GM12878 (cell line): ENCODE results near the gene ZACN. TPM values are rescaled to one million over a fixed set of nuclear protein-coding genes. Genes with fewer than 3 reads are reported as not detected.

Experiments used
- FOXK2 ChIP-seq: fragments of 450-650 bp; IDR thresholded peaks from 2 replicates; pipeline ENCODE4 v1.6.1; 2017; ENCODE audit warnings: mild to moderate bottlenecking, moderate library complexity
- HCFC1 ChIP-seq: fragments of 150-350 bp; IDR thresholded peaks from 2 replicates; pipeline ENCODE4 v1.6.1; 2014; ENCODE audit warnings: low read length
- RB1 ChIP-seq: fragments of 450-650 bp; formaldehyde crosslinking; IDR thresholded peaks from 2 replicates; pipeline ENCODE4 v1.6.1; 2017; ENCODE audit warnings: mild to moderate bottlenecking, borderline replicate concordance
- ZNF217 ChIP-seq: fragments of 450-650 bp; IDR thresholded peaks from 2 replicates; pipeline ENCODE4 v1.6.1; 2017; ENCODE audit warnings: antibody characterized with exemption, mild to moderate bottlenecking
- ZZZ3 ChIP-seq: IDR thresholded peaks from 2 replicates; pipeline ENCODE4 v1.6.1; 2011; ENCODE audit warnings: low read depth; ENCODE audit not compliant: control insufficient read depth, insufficient read length
- polyA plus RNA-seq, 11 experiments: library from polyadenylated mRNA; depleted of rRNA in 4 of 11; unstranded in 6 of 11; stranded (reverse) in 5 of 11; fragments of >200 nt; fragmentation: Nextera tagmentation in 4 of 11; fragmentation: Illumina TruSeq in 1 of 11; extraction: Ambion mirVana in 4 of 11; extraction: Trizol in 1 of 11; gene quantifications; 1 replicate in 1 of 11; 2 replicates in 10 of 11; pipeline versions ENCODE4 v1.2.1 to v1.2.3, GENCODE V29; 2011 to 2016; ENCODE audit warnings: inconsistent platforms in 2 of 11, missing spikeins in 2 of 11, low read depth in 1 of 11
- total RNA-seq, 4 experiments: library from RNA; depleted of rRNA in 3 of 4; stranded (reverse); fragments of >200 nt in 3 of 4; fragmentation: Illumina TruSeq in 1 of 4; extraction: Trizol in 1 of 4; gene quantifications; 2 replicates each; pipeline versions ENCODE4 v1.2.1 to v1.2.3, GENCODE V29; 2013 to 2021
- TF ChIP-seq, protein P1 (sequence below): fragments of 450-650 bp; IDR thresholded peaks from 2 replicates; pipeline ENCODE4 v1.6.1; 2017; ENCODE audit warnings: mild to moderate bottlenecking, moderate library complexity
- TF ChIP-seq, protein P2 (sequence below): fragments of 450-650 bp; conservative IDR thresholded peaks from 2 replicates; pipeline ENCODE4 v1.6.1; 2017; ENCODE audit warnings: mild to moderate bottlenecking, moderate library complexity

Gene ZACN
- total and polyA plus RNA-seq, 10 of the 15 experiments (the other 5 are each of a cell fraction or from before 2014, with no cell fraction given): 0.06 to 11.3 (median 0.47) TPM; not detected in 2

DNA sequence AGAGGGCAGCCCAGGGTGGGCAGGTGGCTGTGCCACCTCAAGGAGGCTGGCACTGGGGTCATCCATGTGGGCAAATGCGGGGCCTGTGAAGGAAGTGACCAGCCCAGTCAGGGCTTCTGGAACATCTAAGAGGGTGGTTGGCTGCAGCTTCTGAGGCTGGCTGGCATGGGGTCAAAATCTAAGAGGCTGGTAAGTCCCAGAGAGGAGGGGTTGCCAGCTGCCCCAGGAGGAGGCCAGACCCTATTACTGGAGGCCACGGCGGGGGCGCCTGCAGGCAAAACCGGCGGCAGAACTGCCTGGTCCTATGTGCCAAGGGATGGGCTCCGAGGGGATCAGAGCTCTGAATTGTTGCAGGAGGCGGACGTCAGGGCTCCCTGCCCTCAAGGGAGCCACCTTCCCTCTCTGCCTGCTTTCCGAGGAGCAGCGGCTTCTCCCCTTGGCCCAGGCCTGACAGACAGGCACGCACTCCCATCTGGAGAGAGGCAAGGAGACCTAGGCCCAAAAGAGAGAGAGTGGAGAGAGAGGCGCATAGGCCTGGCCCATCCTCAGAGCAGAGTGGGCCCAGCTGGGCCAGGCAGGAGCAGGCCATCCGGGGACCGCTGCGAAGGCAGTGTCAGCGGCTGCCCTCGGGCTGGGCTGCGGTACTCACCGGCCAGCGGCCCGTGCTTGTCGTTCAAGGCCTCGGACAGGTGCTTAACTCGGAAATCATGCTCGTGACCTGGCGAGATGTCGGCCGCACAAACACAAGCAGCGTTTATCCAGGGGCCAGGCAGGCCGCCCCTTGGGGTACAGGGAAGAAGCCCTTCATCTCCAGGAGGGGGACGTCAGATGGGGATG is 10.9 kb downstream of the ZACN start (continued):
- TF ChIP-seq, protein P1, sequence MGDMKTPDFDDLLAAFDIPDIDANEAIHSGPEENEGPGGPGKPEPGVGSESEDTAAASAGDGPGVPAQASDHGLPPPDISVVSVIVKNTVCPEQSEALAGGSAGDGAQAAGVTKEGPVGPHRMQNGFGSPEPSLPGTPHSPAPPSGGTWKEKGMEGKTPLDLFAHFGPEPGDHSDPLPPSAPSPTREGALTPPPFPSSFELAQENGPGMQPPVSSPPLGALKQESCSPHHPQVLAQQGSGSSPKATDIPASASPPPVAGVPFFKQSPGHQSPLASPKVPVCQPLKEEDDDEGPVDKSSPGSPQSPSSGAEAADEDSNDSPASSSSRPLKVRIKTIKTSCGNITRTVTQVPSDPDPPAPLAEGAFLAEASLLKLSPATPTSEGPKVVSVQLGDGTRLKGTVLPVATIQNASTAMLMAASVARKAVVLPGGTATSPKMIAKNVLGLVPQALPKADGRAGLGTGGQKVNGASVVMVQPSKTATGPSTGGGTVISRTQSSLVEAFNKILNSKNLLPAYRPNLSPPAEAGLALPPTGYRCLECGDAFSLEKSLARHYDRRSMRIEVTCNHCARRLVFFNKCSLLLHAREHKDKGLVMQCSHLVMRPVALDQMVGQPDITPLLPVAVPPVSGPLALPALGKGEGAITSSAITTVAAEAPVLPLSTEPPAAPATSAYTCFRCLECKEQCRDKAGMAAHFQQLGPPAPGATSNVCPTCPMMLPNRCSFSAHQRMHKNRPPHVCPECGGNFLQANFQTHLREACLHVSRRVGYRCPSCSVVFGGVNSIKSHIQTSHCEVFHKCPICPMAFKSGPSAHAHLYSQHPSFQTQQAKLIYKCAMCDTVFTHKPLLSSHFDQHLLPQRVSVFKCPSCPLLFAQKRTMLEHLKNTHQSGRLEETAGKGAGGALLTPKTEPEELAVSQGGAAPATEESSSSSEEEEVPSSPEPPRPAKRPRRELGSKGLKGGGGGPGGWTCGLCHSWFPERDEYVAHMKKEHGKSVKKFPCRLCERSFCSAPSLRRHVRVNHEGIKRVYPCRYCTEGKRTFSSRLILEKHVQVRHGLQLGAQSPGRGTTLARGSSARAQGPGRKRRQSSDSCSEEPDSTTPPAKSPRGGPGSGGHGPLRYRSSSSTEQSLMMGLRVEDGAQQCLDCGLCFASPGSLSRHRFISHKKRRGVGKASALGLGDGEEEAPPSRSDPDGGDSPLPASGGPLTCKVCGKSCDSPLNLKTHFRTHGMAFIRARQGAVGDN: no peak
- TF ChIP-seq HCFC1 (no peak), ZNF217 (no peak), FOXK2 (no peak), RB1 (no peak), ZZZ3 (no peak)
- TF ChIP-seq, protein P2, sequence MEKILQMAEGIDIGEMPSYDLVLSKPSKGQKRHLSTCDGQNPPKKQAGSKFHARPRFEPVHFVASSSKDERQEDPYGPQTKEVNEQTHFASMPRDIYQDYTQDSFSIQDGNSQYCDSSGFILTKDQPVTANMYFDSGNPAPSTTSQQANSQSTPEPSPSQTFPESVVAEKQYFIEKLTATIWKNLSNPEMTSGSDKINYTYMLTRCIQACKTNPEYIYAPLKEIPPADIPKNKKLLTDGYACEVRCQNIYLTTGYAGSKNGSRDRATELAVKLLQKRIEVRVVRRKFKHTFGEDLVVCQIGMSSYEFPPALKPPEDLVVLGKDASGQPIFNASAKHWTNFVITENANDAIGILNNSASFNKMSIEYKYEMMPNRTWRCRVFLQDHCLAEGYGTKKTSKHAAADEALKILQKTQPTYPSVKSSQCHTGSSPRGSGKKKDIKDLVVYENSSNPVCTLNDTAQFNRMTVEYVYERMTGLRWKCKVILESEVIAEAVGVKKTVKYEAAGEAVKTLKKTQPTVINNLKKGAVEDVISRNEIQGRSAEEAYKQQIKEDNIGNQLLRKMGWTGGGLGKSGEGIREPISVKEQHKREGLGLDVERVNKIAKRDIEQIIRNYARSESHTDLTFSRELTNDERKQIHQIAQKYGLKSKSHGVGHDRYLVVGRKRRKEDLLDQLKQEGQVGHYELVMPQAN: no peak
